Fibroblast of skin of right biceps (primary cell): Measurements from ENCODE around the gene PTPRB.

Experiments
- DNase-seq: peaks from one replicate; pipeline ENCODE4 v3.0.0-alpha.2; 2013

PTPRB gene

GRCh38 chr12:70590549-70591226, 46.5 kb downstream of the PTPRB start:
- DNase-seq = no peak

DNA sequence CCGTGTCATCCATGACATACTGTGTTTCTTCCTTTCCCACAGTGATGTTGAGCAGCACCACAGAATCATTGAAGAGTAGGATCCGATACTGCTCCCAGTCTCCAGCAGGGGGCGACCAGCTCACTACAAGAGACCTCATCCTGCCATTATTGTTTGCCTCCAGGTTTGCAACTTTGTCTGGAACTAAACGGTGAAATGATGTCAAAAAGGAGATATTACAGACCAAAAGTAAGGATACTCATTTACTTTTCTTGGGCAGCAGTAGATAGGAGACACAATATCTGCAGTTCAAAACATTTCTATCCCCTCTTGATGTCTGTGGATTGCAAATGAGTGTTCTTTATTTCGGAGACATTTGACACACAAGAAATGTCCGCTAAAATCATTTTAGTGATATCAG, 47.2 kb downstream of the PTPRB start:
- peak; percentile 75 for DNase-seq

- no peak for DNase-seq
Observed at GRCh38 chr12:70584332-70584731, 52.9 kb downstream of the PTPRB start.

GRCh38 chr12:70583251-70583650, 54.0 kb downstream of the PTPRB start:
- DNase-seq = no peak

DNA sequence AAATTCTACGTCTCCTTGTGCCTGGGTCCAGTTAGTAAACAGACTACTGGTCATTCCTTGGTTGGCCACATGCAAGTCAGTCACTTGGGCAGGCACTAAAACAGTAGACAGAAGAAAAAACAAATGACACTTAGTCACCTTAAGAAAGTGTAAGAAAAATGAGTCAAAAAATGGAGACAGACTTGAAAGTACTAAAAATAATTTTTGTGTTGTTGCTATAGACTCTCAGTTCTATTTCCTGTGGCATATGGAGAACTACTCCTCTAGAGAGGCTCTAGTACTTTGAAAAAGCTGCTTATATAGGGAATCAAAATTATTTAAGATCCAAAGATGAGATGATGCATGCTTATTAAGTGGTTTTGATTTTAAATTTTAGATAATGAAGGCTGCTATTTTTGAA, 56.0 kb downstream of the PTPRB start:
- no peak for DNase-seq

DNA sequence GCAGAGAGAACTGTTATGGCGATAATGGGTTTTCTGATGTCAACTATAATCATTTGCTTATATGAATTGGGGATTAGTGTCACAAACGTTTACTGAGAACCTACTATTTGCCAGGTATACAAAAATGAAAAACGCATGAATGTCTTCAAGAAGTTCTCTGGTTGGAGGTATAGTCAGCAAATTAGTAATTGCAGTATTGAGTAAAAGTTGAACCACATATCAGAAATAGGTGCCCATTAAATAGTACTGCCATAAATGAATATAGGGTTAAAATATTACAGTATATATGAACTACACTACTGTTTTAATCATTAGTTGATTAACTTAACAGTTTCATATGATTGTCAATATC, 60.0 kb downstream of the PTPRB start:
- DNase-seq = no peak

- peak; percentile 83 for DNase-seq
Observed at GRCh38 chr12:70576341-70577282, 60.6 kb downstream of the PTPRB start.

GRCh38 chr12:70571705-70572268, 65.4 kb downstream of the PTPRB start:
- DNase-seq = no peak

GRCh38 chr12:70571029-70571428, 66.2 kb downstream of the PTPRB start:
- DNase-seq = no peak

DNA sequence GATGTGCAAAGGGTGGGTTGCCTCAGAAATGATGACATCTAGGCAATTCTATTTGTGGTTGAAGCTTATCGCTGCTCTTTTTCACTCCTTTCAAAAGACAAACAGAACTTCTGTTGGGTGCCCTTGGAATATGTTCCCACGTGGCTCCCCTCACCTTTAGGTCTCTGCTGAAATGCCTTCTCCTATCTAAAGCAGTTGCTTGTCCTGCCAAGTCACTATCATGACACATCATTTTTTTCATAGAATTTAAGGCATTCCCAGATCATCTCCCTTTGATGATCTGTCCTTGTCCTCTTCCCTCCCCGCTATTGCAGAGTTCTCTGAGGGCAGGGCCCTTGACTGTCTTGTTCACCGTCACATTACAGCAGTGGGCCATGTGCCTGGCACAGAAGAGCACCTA, 75.7 kb downstream of the PTPRB start:
- DNase-seq = no peak

GRCh38 chr12:70560671-70561070, 76.6 kb downstream of the PTPRB start:
- no peak for DNase-seq

- DNase-seq = no peak
Observed at GRCh38 chr12:70559390-70559789, 77.8 kb downstream of the PTPRB start.

GRCh38 chr12:70557583-70558191, 79.5 kb downstream of the PTPRB start:
- no peak for DNase-seq

DNA sequence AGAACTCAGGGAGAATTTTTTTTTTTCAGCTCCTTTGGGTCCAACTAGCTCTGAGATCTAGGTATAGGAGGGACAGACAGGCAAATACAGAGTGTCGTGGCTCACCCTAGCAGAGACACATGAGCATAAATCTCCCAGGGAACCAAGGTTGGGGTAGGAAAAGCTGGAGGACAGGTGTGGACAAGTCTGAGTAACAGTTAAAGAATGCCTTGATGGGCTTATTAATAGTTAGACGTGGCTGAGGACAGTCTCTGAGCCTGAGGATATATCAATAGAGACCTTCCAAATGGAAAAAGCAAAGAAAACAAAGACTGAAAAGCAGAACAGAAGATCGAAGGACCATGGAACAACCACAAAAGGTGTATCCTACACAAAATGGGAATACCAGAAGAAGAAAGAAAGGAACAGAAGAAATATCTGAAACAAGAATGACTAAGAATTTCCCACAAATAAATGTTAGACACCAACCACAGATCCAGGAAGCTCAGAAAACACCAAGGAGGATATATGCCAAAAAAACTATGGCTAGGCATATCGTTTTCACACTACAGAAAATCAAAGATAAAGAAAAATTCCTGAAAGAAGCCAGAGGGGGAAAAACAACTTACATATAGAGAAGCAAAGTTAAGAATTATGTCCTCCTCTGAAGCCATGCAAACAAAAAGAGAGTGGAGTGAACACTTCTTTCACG, 80.9 kb downstream of the PTPRB start:
- DNase-seq = no peak

DNA sequence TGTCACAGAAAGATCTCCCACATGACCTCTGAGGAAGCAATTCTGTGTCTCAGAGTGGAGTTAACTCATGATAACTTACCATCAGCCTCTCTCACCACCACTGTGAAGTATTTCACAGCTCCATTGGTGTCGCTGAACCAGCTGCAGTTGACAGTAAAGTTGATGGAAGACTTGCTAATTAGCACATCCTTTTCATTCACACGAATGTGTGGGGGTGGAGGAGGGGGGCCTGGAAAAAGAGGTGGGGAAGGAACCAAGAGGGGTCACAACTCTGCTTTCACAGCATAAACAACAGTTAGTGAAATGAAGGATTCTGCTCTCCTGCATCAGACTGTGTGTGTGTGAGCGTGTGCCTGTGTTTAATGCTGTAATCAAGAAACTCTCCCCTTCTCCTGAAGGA, 82.1 kb downstream of the PTPRB start:
- DNase-seq = no peak

GRCh38 chr12:70553391-70553859, 83.8 kb downstream of the PTPRB start:
- no peak for DNase-seq

DNA sequence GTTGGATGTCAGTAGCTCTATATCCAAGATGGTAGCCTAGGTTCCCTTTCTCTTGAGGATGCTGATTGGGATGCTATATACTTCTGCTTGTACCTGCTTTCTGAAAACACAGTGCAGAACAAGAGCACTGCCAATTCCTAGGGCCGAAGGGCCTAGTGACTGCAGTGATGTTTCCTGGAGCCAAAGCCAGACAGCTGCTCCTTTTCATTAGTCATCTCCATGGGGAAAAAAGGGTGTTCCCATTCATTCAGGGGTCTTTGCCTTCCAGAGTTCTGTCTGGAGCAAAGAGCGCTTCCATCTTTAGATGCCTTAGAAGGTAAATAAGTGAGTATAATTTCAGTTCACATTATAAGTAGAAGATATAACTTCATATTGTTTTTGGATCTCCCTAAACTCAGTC, 85.5 kb downstream of the PTPRB start:
- DNase-seq = no peak

- no peak for DNase-seq
Observed at GRCh38 chr12:70550180-70550577, 87.0 kb downstream of the PTPRB start.

GRCh38 chr12:70549340-70550179, 87.7 kb downstream of the PTPRB start:
- no peak for DNase-seq

GRCh38 chr12:70543444-70543843, 93.8 kb downstream of the PTPRB start:
- peak; percentile 98 for DNase-seq

DNA sequence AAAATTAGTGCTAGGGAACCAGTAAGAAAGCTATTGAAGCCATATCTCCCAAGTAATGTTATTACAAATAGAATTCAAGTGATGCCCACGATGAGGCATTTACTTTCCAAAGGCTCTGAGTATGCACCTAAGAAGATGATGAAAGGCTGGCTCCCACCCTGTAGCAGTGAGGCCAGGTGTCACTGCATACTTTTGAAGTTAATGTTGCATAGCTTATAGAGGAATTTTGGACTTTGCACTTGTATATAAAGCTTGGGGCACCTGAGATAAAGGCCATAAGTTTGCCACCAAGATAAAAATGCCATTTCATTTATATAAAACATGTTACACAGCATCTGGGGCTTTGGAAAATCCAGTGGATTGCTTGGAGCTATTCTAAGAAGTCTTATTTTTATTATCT, 96.2 kb downstream of the PTPRB start:
- DNase-seq = no peak

DNA sequence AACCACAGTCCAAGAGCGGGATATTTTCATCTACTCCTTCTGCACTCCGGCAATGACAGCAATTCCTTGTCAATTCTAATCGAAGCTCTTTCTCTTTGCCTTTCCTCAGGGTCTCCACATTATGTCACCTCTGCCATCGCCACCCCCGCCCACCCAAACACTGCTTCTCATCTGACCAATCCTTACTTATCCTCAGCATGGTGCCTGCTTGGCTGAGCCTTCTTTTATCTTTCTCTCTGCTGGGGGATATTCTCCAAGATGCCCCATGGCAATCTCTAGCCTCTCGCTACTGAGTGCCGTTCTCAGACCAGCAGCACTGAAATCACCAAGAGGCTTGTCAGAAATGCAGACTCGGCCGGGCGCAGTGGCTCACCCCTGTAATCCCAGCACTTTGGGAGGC, 100.6 kb downstream of the PTPRB start:
- no peak for DNase-seq
